Measurements from ENCODE around the gene SCYGR2.

Gene SCYGR2

GRCh38 chr2:227612546-227613271, 14.0 kb downstream of the SCYGR2 start:
- DNase-seq (ENCODE audit: low read depth in 2 of 2), result no peak

GRCh38 chr2:227613272-227613660, 14.6 kb downstream of the SCYGR2 start:
- DNase-seq (ENCODE audit: low read depth in 2 of 2), result no peak

GRCh38 chr2:227614246-227614645, 15.6 kb downstream of the SCYGR2 start:
- DNase-seq (ENCODE audit: low read depth in 2 of 2), result no peak

DNA sequence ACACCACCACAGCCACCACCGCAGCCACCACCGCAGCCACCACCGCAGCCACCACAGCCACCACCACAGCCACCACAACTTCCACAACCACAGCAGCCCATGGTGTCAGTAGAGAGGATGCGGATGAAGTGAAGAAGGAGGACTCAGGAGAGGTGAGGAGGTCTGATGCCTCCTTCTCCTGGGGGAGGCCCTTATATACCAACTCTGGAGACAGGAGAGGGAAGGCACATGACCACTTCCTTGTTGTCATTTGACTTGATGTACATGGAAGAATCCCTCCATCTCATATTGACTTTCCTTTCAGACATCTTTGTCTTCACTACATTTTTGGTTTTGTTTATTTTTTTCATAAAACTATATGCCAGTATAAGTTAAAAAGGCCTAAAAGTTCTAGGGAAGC, 16.0 kb downstream of the SCYGR2 start, which contains the start of gene SCYGR3:
TSS of gene SCYGR3 (minus strand) at position 101 of the 400 bp plus-strand sequence. CDS start at position 101, 0 bp downstream.
- DNase-seq (ENCODE audit: low read depth in 2 of 2), result no peak

DNA sequence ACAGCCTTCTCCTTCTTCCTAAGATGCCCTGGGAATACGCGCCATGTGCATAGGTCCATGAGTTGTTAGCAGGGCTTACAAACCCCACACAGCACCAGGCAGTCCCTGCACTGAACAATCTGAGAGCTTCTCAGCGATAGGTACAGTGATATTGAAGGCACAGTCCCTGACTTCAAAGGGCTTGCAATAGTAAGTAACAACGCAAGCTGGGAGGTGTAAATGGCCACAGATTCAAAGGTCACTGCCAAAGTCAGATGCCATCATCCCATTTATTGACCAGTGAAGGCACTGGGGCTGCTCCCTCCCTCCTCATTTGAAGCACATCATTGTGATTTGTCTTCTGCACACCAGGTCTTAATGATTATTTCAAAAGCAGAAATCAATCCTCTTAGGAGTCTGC, 16.5 kb downstream of the SCYGR2 start:
- no peak for DNase-seq (ENCODE audit: low read depth in 2 of 2)

DNA sequence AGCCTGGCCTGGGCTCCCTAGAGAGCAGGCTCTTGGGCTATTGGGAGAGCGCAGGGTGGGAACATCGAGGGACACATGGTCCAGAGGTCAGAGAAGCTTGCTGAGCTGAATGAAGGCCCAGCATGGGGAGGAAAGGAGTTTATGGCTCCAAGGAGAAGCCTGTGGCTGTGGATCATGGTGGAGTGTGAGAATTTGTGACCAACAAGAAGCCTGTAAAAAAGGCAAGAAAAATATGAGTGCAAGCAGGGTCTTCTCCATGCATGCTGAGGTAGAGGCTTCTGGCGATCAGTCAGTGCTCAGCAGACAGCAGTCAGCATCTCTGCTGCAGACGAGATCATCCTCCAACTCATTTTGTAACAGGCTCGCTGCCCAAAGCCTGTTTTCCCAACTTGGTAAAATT, 17.2 kb downstream of the SCYGR2 start:
- DNase-seq (ENCODE audit: low read depth in 2 of 2), result no peak

GRCh38 chr2:227616631-227617030, 17.9 kb downstream of the SCYGR2 start:
- no peak for DNase-seq (ENCODE audit: low read depth in 2 of 2)

GRCh38 chr2:227617316-227618230, 18.9 kb downstream of the SCYGR2 start, which contains the start of gene SCYGR4:
Gene SCYGR4, plus strand, starts transcription at chr2:227617498. Its CDS starts 0 bp downstream, at chr2:227617498.
- DNase-seq (ENCODE audit: low read depth in 2 of 2), result no peak

DNA sequence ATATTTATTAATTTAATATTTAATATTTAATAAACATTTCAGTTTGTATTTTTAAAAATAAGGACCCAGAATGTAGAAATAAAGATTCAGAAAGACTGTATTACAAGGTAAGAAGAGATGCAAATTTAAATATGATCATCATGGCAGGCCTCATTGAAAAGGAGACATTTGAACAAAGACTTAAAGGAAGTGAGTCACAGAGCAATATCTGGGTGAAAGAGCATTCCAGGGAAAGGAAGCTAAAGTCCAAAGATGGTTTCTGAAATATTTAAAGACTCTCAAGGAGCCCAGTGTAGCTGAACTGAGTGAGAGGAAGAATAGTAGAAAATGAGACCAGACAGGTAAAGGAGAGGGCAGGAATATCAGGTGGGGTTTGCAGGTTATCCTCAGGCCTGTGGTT, 24.5 kb downstream of the SCYGR2 start:
- no peak for DNase-seq (ENCODE audit: low read depth in 2 of 2)

- DNase-seq (ENCODE audit: low read depth in 2 of 2), result no peak
Measured at GRCh38 chr2:227625420-227625819, 26.7 kb downstream of the SCYGR2 start.

GRCh38 chr2:227626580-227627151, 28.0 kb downstream of the SCYGR2 start:
- DNase-seq (ENCODE audit: low read depth in 2 of 2), result no peak

DNA sequence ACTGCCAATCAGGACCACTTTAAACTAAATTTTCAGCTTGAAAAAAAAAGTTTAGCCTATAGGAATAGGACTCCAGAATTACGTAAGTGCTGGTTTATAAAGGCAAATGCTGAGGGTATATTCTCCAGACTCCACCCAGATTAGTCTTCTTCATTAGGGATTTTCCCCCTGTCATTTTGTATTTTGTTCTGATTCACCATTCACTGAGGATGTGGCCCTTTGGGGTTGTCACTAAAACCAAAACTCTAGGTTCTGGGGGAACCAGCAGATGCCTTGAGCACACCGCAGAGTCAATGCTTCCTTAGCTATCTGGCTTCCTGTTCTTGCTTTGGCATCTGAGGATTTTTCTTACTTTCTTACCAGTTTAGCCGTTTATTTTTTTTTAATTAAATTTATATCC, 29.1 kb downstream of the SCYGR2 start:
- DNase-seq (ENCODE audit: low read depth in 2 of 2), result no peak

- no peak for DNase-seq (ENCODE audit: low read depth in 2 of 2)
Measured at GRCh38 chr2:227629435-227629834, 30.7 kb downstream of the SCYGR2 start.

DNA sequence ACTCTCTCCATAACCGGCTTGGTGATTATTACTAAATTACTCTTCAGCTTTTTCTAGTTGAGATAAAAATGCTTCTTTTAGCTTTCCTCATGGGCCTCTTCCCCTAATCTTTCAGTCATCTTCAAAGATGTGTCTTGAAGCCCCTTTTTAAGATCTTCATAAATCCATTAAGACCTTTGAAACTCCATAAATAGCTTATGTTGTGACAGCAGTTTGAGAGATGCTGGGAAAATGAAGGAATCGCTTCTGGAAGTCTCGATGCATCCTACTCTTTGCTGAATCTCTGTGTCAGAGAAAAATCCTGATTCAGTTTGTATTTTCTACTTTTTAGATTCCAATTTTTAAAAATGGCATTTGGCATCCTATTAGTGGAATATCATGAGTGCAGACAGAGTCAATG, 31.6 kb downstream of the SCYGR2 start:
- no peak for DNase-seq (ENCODE audit: low read depth in 2 of 2)

GRCh38 chr2:227632827-227633226, 34.1 kb downstream of the SCYGR2 start:
- DNase-seq (ENCODE audit: low read depth in 2 of 2), result no peak

GRCh38 chr2:227634201-227634600, 35.5 kb downstream of the SCYGR2 start:
- DNase-seq (ENCODE audit: low read depth in 2 of 2), result no peak

- DNase-seq (ENCODE audit: low read depth in 2 of 2), result no peak
Measured at GRCh38 chr2:227642656-227643055, 44.0 kb downstream of the SCYGR2 start.

- DNase-seq (ENCODE audit: low read depth in 2 of 2), result no peak
Measured at GRCh38 chr2:227643990-227644551, 45.4 kb downstream of the SCYGR2 start.
